Brain microvascular endothelial cell (primary cell): Measurements from ENCODE around the gene PTPN22.

Source experiments
- DNase-seq: peaks from one replicate; pipeline ENCODE4 v3.0.0-alpha.2; 2020
- H3K27ac ChIP-seq: fragments of 250-450 bp; sonication (Bioruptor Pico); 2 replicates; pipeline ENCODE4 v1.5.1; 2020; ENCODE audit warnings: mild to moderate bottlenecking, moderate library complexity
- H3K27me3 ChIP-seq: fragments of 250-450 bp; sonication (Bioruptor Pico); replicated peaks from 2 replicates; pipeline ENCODE4 v1.5.1; 2020; ENCODE audit warnings: mild to moderate bottlenecking
- H3K36me3 ChIP-seq: fragments of 250-450 bp; sonication (Bioruptor Pico); replicated peaks from 2 replicates; pipeline ENCODE4 v1.5.1; 2020; ENCODE audit warnings: mild to moderate bottlenecking
- H3K4me3 ChIP-seq: 2 replicates; pipeline ENCODE4 v1.5.1; 2011; ENCODE audit warnings: low read depth, mild to moderate bottlenecking, control low read depth, low read length, moderate library complexity
- in situ Hi-C: cut with HindIII; loops from 2 replicates; pipeline ENCODE4 v1.10.0; 2017; ENCODE audit warnings: low sequenced_read_pairs, low pct_ligation_motif_present
- TF ChIP-seq, protein P1 (sequence below): IDR thresholded peaks from 2 replicates; pipeline ENCODE4 v1.5.1; 2011; ENCODE audit warnings: low read depth, mild to moderate bottlenecking, moderate library complexity, low read length, control low read depth, inconsistent platforms; ENCODE audit errors: missing control alignments

PTPN22 gene

GRCh38 chr1:113874012-113874879, 2.7 kb upstream of the PTPN22 start:
- H3K27ac ChIP-seq = no peak overlapping the region
- DNase-seq = no peak
- in situ Hi-C loops = no loop called here

DNA sequence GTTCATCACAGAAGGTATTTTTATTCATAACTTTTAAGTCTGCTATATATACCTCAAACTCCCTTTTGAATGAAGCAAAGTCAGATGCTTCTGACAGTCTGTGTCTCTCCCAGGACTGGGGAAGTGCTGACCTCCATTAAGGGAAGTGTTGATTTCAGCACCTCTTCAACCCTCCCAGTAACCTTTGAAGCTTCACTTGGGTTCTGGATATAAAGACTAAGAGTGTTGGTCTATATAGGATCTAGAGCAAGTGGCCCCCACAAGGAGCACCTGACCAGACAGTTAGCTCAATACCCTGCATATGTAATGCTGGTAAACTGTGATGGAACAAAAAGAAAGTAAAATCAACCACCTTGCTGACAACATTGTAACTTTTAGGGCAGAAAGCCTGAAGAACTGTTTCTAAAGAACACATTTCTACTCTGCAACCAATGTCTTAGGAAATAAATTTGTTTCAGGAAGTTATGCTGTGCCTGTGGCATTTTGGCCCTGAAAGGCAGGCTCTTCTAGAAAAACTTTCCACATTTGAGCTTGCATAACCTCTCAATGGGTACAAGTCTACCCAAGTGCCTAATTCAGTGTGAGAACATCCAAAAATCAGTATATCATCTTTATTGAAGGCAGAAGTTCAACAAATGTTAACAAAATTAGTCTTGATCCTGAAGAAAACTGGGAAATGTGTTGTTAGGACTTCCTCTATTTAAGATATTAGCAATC, 865 bp upstream of the PTPN22 start:
- no peak overlapping the region for H3K4me3 ChIP-seq
- in situ Hi-C loops = no loop called here
- DNase-seq = no peak
- TF ChIP-seq, protein P1, sequence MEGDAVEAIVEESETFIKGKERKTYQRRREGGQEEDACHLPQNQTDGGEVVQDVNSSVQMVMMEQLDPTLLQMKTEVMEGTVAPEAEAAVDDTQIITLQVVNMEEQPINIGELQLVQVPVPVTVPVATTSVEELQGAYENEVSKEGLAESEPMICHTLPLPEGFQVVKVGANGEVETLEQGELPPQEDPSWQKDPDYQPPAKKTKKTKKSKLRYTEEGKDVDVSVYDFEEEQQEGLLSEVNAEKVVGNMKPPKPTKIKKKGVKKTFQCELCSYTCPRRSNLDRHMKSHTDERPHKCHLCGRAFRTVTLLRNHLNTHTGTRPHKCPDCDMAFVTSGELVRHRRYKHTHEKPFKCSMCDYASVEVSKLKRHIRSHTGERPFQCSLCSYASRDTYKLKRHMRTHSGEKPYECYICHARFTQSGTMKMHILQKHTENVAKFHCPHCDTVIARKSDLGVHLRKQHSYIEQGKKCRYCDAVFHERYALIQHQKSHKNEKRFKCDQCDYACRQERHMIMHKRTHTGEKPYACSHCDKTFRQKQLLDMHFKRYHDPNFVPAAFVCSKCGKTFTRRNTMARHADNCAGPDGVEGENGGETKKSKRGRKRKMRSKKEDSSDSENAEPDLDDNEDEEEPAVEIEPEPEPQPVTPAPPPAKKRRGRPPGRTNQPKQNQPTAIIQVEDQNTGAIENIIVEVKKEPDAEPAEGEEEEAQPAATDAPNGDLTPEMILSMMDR = no peak
- no peak overlapping the region for H3K27ac ChIP-seq
- no peaks in the 10 kb centered on the region for H3K27me3 ChIP-seq
- no peaks in the 10 kb centered on the region for H3K36me3 ChIP-seq

More at GRCh38 chr1:113874012-113874879, 2.7 kb upstream of the PTPN22 start:
- H3K36me3 ChIP-seq = no peaks in the 10 kb centered on the region
- H3K27me3 ChIP-seq = no peaks in the 10 kb centered on the region
- H3K4me3 ChIP-seq = no peak overlapping the region
- TF ChIP-seq, protein P1 = peak; percentile 56

GRCh38 chr1:113870778-113871177, 734 bp downstream of the PTPN22 start:
- no peak for DNase-seq
- Histone ChIP-seq H3K27ac (no peak overlapping the region), H3K27me3 (no peaks in the 10 kb centered on the region), H3K36me3 (no peaks in the 10 kb centered on the region), H3K4me3 (no peak overlapping the region)
- TF ChIP-seq, protein P1 = no peak
- in situ Hi-C loops = no loop called here

DNA sequence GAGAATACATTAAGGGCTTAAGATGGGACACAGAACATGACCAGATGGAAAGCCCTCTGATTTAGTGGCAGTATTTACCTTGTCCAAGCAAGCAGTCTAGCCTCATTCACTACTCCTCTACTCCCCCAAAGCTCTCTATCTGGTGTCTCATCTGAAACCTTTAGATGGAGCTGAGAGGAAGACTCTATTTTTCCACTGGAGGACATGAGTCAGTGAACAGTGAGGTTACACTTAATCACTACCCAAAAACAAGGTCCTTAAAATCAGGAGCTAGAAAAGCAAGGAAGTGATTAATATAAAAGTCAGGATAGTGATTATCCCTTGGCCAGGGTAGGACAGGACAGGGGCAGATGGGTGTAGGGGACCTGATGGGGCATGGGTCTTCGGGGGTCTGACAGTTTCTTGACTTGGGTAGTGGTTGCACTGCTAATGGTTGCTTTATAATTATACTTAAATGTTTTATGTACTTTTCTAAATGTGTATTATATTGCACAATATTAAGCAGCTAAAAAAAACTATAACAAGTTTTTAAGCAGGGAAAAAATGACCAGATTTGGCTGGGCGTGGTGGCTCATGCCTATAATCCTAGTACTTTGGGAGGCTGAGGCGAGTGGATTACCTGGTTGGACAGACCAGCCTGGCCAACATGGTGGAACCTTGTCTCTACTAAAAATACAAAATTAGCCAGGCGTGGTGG, 3.0 kb downstream of the PTPN22 start:
- Histone ChIP-seq H3K36me3 (no peaks in the 10 kb centered on the region), H3K27ac (no peak overlapping the region), H3K4me3 (no peak overlapping the region), H3K27me3 (no peaks in the 10 kb centered on the region)
- TF ChIP-seq, protein P1 = no peak
- in situ Hi-C loops = no loop called here
- DNase-seq = no peak

DNA sequence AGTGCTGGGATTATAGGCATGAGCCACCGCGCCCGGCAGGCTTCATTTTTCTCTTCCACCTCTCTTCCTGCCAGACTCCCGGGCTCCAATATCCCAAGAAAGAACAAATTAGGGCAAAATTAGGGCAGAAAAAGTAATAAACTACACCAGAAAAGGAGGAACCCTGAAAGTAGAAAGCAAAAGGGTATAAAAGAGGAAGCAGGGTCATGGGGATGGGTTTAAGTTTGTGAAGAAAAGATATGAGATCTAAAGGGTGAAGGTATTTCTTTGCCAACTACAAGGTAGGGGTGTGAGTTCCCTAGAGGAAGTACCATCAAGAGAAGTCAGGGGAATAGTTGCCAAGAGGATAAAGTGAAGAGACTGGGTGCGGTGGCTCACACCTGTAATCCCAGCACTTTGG, 9.9 kb downstream of the PTPN22 start:
- H3K4me3 ChIP-seq = no peak overlapping the region
- TF ChIP-seq, protein P1 = no peak
- no peaks in the 10 kb centered on the region for H3K36me3 ChIP-seq
- no peak for DNase-seq
- peak overlapping the region; percentile 95 for H3K27ac ChIP-seq
- no peaks in the 10 kb centered on the region for H3K27me3 ChIP-seq
- in situ Hi-C loops = no loop called here
